ENCODE data around the gene NYAP2.

Gene NYAP2

GRCh38 chr2:225429717-225430116 is 30.2 kb downstream of the NYAP2 start:
- no peak for DNase-seq (ENCODE audit: low read depth)

DNA sequence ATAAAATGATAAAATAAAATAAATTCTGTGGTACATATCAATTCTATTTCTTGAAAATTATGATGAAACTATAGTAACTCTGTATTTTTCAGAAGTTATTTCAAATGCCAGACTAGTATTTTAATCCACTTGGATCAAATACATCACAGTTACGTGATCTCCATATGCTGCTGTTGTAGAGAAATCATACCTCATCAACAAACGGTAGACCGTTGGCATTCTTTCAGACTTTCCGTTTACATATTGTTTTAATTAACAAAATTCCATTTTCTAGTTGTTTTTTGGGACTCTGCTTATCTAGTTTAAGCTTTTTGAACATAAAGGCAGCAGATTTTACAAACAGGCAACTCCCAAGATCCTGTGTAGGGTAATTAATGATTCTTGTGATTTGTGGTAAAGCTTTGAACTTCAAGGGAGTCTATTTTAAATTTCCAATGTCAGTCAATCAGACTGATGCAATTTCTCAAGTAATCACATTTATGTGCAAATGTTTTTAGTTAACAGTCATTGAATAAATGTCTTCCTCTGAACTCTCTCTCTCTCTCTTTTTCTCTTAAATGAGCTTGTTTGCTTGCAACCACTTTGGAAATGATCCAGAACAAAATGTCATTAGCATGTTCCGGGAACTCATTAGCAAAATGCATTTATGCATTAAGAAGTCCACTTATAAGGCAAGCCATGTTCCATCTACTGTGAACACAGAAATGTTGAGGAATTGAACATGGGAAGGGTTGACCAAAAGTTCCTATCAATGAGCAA is 31.8 kb downstream of the NYAP2 start:
- DNase-seq (ENCODE audit: low read depth): no peak

DNA sequence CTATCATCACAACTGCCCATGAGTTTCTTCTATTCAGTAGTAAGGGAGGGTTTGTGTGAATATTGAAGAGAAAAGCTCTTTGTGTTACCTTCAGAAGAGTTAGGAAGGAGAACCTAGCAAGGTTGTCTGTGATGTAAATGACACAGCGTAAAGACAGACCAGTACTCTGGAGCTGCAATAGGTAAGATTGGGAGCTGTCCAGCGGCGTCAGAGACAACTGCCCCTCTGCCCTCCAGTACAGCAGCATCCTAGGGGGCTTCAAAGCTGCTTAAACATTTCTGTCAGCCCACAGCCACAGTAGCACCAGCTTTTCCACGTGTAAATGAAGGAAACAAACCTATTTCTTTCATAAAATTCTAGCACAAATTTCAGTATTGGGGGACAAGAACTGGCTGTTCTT is 34.5 kb downstream of the NYAP2 start:
- no peak for DNase-seq (ENCODE audit: low read depth)

DNA sequence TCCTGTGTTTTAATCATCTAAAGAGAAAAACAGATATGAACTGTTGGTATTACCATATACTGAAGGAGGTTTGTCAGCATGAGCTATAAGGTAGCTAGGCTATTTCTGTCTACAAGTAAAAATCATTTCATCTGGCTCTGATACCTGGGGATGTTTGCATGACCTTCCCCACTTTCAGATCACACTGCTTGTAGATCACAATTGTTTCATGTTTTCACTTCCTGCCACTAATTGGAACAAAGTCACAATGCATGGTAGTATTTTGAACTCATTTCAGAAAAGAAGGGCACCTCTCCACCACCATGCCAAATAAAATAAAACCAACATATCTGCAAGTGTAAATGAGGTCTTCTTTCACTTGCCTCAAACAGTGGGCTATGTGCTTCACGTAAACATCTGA is 37.8 kb downstream of the NYAP2 start:
- no peak for DNase-seq (ENCODE audit: low read depth)

DNA sequence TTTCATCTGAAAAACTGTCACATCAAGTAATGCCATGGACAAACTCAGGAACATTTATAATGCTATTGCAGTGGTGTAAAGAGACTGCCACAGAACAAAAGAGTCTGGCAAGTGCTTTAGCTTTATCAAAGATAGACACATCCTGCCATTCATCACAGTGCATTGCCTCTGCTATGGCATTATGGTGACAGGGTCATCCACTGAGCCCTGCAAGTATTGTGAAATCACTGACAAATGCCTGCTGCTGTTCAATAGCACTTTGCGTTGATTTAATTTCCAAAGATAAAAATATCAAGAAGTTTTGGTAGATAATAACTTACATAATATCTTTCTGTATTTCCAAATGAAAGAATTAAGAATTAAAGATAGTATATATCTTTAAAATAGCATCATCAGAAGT is 38.7 kb downstream of the NYAP2 start:
- DNase-seq (ENCODE audit: low read depth): no peak

DNA sequence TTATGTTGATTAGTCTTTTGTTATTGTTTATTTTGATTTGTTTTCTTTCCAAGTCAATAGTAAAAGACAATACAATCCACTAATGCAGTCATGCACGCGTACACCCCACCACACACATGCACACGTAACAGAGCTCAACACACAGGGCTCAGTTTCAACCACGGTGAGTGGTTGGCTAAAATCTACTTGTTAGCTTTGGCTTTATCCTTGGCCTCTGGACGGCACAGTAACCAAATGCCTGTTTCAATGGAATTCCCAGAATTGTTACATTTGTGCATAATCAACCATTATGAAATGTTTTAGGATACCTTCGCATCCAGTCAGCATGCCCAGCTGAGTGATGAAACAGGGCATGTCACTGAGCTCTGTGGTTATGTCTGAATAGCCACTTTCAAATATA is 53.2 kb downstream of the NYAP2 start:
- DNase-seq (ENCODE audit: low read depth): no peak

GRCh38 chr2:225454412-225454811 is 54.9 kb downstream of the NYAP2 start:
- no peak for DNase-seq (ENCODE audit: low read depth)

DNA sequence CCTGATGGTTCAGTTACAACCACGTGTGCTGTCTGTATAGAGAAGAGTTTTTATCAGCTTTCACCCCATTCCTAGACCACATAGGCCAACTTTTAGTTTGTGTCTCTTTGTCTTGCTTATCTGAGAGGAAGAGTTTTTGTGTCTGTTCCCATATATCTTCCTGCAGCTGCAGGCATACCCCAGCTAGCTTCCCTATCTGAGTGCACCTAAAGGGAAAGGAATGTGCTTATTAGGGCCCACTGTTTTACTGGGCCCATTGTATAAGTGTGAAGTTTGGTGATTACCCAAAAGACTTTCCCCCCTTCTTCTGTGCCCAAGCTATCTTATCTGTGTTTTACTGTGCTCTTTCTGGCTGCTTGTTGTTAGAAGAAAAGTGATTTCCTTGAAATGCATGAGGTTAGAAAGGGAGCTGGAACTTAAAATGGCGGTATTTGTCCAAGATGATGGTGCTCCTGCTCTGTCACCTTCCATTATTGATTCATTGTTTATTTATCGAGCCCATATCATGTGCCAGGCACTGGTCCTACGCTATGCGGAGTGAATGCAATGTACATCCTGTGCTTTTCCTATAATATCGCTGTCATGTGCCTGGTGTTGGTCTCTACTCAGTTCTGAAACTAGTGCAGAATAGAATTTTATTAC is 57.2 kb downstream of the NYAP2 start:
- no peak for DNase-seq (ENCODE audit: low read depth)

DNA sequence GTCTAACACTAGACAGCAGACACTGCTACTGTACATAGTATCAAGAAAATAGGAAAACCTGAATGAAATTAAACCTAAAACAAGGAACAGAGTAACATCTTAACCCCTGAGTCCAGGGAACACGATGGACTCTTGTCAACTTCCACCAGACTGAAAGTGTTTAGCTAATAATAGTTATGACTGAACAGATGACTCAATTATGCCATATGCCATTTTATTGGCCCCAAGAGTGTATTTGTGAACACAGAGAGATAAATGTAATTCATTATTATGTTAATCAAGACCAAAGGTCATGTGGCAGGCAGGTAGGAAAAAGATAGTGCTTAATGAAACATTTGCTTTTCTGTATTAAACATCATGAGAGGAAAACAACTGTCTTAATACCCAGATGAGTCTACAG is 58.0 kb downstream of the NYAP2 start:
- no peak for DNase-seq (ENCODE audit: low read depth)

DNA sequence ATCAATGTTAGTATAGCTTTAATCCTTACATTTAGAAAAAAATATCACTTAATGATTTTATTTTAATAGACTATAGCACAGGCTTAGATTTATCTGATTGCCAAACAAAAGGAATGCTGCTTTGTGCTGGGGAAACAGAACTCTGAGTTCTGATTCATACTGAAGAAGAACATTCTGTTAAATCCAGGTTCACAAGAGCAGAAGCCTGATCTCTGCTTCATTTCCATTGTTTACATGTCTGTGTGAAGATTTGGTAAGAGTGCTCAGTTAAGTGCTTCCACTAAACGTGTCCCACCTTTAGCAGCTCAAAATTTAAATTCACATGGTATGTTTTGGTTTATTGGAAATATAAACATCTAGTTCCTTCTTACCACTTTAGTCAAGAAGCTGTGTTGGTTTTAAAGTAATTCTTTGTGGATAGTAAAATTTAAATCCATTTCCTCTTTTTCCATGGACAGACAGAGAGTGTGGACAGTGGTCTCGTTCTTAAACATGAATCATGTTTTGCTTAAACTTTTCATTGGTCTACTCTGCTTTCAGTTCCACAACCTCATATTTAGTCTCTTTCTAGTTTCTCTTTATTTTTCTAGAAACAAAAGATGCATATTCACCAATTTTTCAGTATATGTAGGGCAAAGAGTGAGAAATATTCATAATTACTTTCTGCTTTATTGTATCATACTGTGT is 59.1 kb downstream of the NYAP2 start:
- no peak for DNase-seq (ENCODE audit: low read depth)

- DNase-seq (ENCODE audit: low read depth): no peak
These were observed 62.9 kb downstream of the NYAP2 start for GRCh38 chr2:225462417-225462816.

DNA sequence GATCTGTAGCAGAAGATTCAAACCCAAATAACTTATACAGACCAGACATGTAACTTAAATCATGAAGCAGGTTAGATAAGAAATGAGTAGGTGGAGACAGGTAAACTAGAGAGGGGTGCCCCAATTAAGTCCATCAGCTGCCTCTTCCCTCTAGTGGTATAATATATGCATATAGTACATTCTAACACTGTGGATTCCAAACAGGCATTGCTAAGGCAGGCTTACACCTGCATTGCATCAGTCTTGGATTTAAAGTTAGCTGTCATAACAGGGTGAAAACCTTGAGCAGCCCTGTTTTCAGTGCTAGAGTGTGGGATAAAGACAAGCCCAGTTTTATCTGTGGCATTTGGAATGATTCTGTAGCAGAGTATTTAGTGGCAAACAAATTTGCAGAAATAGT is 63.4 kb downstream of the NYAP2 start:
- no peak for DNase-seq (ENCODE audit: low read depth)

- no peak for DNase-seq (ENCODE audit: low read depth)
These were observed 63.9 kb downstream of the NYAP2 start for GRCh38 chr2:225463449-225463848.

GRCh38 chr2:225464346-225465025 is 65.0 kb downstream of the NYAP2 start:
- no peak for DNase-seq (ENCODE audit: low read depth)

GRCh38 chr2:225465827-225466226 is 66.3 kb downstream of the NYAP2 start:
- no peak for DNase-seq (ENCODE audit: low read depth)

DNA sequence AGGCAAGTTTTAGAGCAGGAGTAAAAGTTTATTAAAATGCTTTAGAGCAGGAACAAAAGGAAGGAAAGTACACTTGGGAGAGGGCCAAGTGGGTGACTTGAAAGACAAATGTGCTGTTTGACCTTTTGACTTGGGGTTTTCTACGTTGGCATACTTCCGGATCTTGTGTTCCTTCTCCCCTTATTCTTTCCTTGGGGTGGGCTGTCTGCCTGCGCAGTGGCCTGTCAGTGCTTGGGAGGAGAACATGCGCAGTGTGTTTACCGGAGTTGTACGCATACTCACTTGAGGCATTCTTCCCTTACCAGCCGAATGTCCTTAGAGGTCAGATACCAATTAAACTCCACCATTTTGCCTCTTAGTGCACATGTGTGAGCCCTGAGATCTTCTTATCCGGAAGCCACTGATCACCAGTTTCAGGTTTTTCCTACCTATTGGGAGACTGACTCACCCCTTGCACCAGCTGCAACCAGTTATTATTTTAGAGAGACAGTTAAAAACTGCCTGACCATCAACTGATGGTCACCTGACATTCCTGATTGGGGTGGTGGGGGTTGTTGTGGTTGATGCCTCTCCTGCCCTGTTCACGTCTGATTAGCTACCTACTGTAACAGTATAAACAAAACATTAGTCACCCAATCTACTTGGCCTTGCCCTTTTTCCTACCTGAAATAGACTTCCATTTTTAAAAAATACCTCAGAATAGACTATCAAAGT is 67.5 kb downstream of the NYAP2 start:
- DNase-seq (ENCODE audit: low read depth): no peak

DNA sequence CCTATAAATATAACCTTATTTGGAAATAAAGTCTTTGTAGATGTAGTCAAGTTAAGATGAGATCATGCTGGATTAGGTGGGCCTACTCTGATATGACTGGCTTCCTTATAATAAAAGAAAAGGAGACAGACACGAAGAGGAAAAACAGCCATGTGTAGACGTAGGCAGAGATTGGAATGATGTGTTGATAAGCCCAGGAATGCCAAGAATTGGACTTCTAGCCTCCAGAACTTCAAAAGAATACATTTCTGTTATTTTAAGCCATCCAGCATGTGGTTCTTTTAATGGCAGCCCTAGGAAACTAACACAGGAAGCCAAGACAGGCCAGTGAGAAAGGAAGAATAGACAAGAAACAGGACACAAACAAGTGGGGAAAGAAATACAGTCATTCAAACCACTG is 68.6 kb downstream of the NYAP2 start:
- no peak for DNase-seq (ENCODE audit: low read depth)

DNA sequence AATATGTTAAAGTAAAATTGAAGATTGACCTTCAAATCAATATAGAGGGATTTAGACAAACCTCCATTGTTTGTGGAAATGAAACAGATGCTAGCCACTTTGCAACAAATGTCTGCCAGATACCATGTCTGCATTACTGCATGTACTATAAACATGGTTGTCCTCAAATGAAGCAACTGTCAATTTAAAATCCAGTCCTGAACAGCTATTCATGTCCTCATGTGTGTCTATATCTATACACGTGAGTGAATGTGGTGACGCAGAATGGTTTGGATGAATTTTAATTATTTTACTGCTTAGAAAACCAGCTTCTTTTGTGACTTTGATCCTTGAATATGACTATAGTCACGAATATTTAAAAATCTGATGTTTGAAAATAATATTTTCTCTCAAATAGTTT is 71.5 kb downstream of the NYAP2 start:
- DNase-seq (ENCODE audit: low read depth): no peak

GRCh38 chr2:225471482-225471881 is 72.0 kb downstream of the NYAP2 start:
- DNase-seq (ENCODE audit: low read depth): no peak

GRCh38 chr2:225472161-225472560 is 72.7 kb downstream of the NYAP2 start:
- DNase-seq (ENCODE audit: low read depth): no peak

DNA sequence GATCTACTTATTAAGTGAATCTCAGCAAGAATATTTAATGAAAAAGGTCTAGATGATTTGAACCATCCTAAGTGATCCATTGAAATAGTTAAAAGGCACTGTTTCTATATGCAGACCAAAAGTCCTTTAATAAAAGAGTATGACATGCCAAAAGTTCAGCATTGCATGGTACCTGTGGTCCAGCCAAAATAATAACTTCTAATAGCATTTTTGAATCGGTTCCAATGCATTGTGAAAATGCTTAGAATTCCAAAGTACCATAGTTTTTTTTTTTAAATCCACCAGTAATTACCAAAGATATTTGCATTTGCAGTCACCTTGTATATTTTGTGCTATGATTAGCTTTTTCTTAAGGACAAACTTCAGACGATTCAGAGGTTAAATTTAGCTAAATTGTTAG is 79.9 kb downstream of the NYAP2 start:
- DNase-seq (ENCODE audit: low read depth): no peak

GRCh38 chr2:225484751-225485150 is 85.2 kb downstream of the NYAP2 start:
- DNase-seq (ENCODE audit: low read depth): no peak
